Retinal pigment epithelial cell (primary cell): Measurements from ENCODE around the gene ETS2.

ENCODE experiments used
- DNase-seq: peaks from one replicate; pipeline ENCODE4 v3.0.0-alpha.2; 2010; ENCODE audit warnings: low read depth
- H3K4me3 ChIP-seq: 2 replicates; pipeline ENCODE4 v1.5.1; 2011; ENCODE audit warnings: mild to moderate bottlenecking, low read length, control low read depth, moderate library complexity
- TF ChIP-seq, protein P1 (sequence below): conservative IDR thresholded peaks from 2 replicates; pipeline ENCODE4 v1.5.1; 2011; ENCODE audit warnings: low read depth, low read length, control low read depth, inconsistent platforms

The ETS2 gene

GRCh38 chr21:38805328-38806152 lies at the start of gene ETS2:
Gene ETS2 (plus strand): TSS chr21:38805929. CDS start chr21:38810035, 4,106 bp downstream.
- peak within 1 kb of the TSS; percentile 87 for H3K4me3 ChIP-seq
- DNase-seq, result peak; percentile 72
- TF ChIP-seq, protein P1, sequence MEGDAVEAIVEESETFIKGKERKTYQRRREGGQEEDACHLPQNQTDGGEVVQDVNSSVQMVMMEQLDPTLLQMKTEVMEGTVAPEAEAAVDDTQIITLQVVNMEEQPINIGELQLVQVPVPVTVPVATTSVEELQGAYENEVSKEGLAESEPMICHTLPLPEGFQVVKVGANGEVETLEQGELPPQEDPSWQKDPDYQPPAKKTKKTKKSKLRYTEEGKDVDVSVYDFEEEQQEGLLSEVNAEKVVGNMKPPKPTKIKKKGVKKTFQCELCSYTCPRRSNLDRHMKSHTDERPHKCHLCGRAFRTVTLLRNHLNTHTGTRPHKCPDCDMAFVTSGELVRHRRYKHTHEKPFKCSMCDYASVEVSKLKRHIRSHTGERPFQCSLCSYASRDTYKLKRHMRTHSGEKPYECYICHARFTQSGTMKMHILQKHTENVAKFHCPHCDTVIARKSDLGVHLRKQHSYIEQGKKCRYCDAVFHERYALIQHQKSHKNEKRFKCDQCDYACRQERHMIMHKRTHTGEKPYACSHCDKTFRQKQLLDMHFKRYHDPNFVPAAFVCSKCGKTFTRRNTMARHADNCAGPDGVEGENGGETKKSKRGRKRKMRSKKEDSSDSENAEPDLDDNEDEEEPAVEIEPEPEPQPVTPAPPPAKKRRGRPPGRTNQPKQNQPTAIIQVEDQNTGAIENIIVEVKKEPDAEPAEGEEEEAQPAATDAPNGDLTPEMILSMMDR, result no peak

DNA sequence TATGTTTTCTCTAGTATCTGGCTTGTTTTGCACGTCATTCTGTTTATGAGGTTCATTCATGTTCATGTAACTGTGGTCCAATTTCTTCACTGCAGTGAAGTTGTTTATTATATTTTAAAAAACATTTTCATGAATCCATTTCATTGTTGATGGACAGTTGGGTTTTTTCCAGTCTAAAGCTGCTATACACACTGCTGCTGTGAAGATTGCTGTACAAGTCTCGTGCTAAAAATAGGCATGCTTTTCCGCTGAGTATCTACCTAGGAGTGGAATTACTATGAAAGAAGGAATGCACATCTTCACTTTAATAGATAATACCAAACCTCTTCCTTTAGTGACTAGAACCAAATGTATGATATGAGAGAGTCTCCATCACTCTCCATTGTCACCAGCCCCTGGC lies 49.0 kb upstream of the ETS2 start:
- no peak overlapping the region for H3K4me3 ChIP-seq
- TF ChIP-seq, protein P1, result no peak
- no peak for DNase-seq

DNA sequence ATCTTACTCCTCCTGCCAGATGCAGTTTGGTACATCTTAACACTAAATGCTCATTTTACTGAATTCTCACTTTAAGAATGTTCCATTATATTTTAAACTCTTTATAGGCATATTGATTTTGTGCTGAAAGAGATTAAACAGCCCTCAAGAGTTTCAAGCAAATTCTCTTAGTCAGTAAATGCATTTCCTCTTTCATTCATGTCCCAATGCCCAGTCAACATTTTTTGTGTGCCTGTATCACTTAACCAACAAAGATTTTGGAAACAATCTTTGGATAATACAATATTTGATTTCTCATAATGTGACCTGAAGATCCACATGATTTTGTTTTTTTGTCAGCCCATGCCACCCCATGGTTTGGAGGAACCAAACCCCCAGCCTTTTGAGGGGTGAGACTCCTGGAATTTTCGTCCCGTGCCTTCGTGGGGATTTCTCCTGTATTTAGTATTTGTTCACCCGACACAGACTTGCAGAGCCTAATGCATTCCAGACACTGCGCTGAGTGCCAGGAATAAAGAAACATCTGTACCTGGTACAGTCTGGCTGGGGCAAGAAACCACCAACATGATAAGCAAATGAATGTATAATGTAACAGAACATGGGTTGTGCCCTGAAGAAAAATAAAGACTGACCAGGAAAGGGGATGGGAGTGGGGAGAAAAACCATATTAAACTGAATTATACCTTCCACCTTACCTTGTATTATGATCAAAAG lies 47.1 kb upstream of the ETS2 start:
- TF ChIP-seq, protein P1, result no peak
- peak; percentile 88 for DNase-seq
- H3K4me3 ChIP-seq, result no peak overlapping the region

GRCh38 chr21:38759413-38759812 lies 46.3 kb upstream of the ETS2 start:
- DNase-seq, result no peak
- TF ChIP-seq, protein P1, result no peak
- no peak overlapping the region for H3K4me3 ChIP-seq

- TF ChIP-seq, protein P1, result no peak
- DNase-seq, result no peak
Observed at GRCh38 chr21:38760017-38760761, 45.5 kb upstream of the ETS2 start.

DNA sequence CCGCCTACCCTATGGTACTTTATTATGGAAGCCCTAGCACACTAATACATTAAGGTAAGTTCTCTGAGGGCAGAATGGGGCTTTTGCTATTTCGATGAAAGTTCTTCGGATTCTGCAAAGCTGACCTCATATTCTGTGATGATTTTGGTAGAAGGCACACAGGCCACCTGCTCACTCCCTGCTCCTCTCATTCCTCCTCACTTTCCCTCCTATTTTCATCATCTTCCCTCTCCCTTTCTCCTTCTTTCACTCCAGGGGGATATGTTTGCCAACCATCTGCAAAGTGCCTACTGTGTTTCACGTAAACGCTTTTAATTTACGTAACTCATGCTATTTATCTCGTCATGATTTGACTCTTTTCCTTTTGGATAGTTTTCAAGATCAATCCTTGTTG lies 45.0 kb upstream of the ETS2 start:
- TF ChIP-seq, protein P1, result no peak
- no peak overlapping the region for H3K4me3 ChIP-seq
- no peak for DNase-seq

More at GRCh38 chr21:38760017-38760761, 45.5 kb upstream of the ETS2 start:
- no peak overlapping the region for H3K4me3 ChIP-seq
